Thoracic aorta (tissue), 2 donors: ENCODE results near the gene NKAIN2. TPM values are rescaled to one million over a fixed set of nuclear protein-coding genes. Genes with fewer than 3 reads are reported as not detected.

Source experiments
- ATAC-seq: fragments of 150-250 bp; one replicate; pipeline ENCODE4 v1.8.0; 2017; ENCODE audit warnings: low read depth; ENCODE audit not compliant: insufficient number of reproducible peaks, low FRiP score
- DNase-seq: peaks from one replicate; pipeline ENCODE4 v3.0.0-alpha.2; 2020; ENCODE audit warnings: low spot score
- H3K27ac ChIP-seq, 2 donors: fragments of 200-600 bp; sonication (generic); 1 replicate in 1 of 2; 2 replicates in 1 of 2; pipeline ENCODE4 v1.5.1; 2016; ENCODE audit warnings: mild to moderate bottlenecking in 2 of 2, moderate library complexity in 2 of 2
- H3K27me3 ChIP-seq: fragments of 200-600 bp; sonication (generic); replicated peaks from 2 replicates; pipeline ENCODE4 v1.6.0; 2016; ENCODE audit warnings: mild to moderate bottlenecking; ENCODE audit not compliant: insufficient read depth
- H3K36me3 ChIP-seq: fragments of 200-600 bp; sonication (generic); one replicate; pipeline ENCODE4 v1.5.1; 2016
- H3K4me1 ChIP-seq, 2 donors: fragments of 200-600 bp; sonication (generic); 1 replicate in 1 of 2; 2 replicates in 1 of 2; pipeline versions ENCODE4 v1.5.1 to v1.6.0; 2016; ENCODE audit warnings: low read depth in 2 of 2, mild to moderate bottlenecking in 1 of 2; ENCODE audit not compliant: control insufficient read depth in 1 of 2
- H3K4me3 ChIP-seq: fragments of 200-600 bp; sonication (generic); 2 replicates; pipeline ENCODE4 v1.5.1; 2016; ENCODE audit warnings: mild to moderate bottlenecking
- H3K9me3 ChIP-seq: fragments of 200-600 bp; sonication (generic); 2 replicates; pipeline ENCODE4 v1.5.1; 2016
- total RNA-seq, 2 donors: library from RNA; depleted of rRNA; stranded (reverse); fragments of >200 nt; gene quantifications; one replicate each; pipeline versions ENCODE4 v1.1.0 to v1.2.3, GENCODE V29; 2016
- TF ChIP-seq, protein P1 (sequence below): fragments of 200-600 bp; sonication (generic); IDR thresholded peaks from one replicate; pipeline ENCODE4 v1.5.1; 2019; ENCODE audit warnings: antibody characterized with exemption

Gene NKAIN2
- total RNA-seq, 2 donors from 2014 or later = 0.28 TPM; not detected in 1

DNA sequence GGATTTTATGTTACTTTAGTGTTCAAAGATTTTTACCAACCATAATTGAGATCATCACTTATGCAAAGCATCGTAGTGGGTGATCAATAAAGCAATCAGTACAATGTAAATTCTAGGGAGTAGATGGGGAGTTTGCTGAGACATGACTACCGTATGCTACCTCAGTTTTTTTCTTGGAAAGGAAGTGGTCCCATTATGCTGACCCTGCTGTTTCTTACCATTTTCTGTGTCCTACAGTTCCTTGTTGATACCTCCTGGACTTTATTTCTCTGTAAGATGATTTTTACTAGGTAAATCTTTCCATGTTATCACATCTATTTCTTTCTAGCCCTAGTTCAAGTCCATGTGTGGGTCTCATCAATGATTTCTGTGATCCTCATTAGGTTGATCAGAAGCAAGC is 19.3 kb upstream of the NKAIN2 start:
- Histone ChIP-seq H3K27ac (no peak overlapping the region), H3K4me3 (no peak overlapping the region), H3K4me1 (no peaks in the 10 kb centered on the region), H3K9me3 (no peaks in the 10 kb centered on the region), H3K27me3 (no peaks in the 10 kb centered on the region), H3K36me3 (no peaks in the 10 kb centered on the region)
- TF ChIP-seq, protein P1, sequence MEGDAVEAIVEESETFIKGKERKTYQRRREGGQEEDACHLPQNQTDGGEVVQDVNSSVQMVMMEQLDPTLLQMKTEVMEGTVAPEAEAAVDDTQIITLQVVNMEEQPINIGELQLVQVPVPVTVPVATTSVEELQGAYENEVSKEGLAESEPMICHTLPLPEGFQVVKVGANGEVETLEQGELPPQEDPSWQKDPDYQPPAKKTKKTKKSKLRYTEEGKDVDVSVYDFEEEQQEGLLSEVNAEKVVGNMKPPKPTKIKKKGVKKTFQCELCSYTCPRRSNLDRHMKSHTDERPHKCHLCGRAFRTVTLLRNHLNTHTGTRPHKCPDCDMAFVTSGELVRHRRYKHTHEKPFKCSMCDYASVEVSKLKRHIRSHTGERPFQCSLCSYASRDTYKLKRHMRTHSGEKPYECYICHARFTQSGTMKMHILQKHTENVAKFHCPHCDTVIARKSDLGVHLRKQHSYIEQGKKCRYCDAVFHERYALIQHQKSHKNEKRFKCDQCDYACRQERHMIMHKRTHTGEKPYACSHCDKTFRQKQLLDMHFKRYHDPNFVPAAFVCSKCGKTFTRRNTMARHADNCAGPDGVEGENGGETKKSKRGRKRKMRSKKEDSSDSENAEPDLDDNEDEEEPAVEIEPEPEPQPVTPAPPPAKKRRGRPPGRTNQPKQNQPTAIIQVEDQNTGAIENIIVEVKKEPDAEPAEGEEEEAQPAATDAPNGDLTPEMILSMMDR = no peak
- DNase-seq = no peak
- no peak for ATAC-seq

DNA sequence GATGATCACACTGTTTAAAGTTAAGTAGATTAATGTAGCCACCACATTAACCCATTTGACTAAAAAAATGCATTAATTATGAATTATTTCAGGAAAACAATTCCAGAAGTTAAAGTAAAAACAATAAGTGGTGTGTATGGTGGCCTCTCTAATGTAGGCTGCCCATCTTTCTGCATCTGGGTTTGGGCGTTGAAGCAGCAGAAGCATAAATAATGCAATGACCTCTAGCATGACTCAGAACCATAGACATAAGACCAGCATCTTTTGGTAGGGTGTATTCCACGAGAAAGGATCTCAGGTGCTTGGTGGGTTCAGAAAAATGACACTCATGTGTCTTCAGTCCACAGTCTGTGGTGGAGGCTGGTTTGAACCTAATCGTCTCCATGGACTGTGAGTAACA is 18.6 kb upstream of the NKAIN2 start:
- ATAC-seq (no peak), DNase-seq (no peak)
- Histone ChIP-seq H3K27ac (no peak overlapping the region), H3K27me3 (no peaks in the 10 kb centered on the region), H3K9me3 (no peaks in the 10 kb centered on the region), H3K36me3 (no peaks in the 10 kb centered on the region), H3K4me1 (no peaks in the 10 kb centered on the region), H3K4me3 (no peak overlapping the region)
- TF ChIP-seq, protein P1 = no peak

DNA sequence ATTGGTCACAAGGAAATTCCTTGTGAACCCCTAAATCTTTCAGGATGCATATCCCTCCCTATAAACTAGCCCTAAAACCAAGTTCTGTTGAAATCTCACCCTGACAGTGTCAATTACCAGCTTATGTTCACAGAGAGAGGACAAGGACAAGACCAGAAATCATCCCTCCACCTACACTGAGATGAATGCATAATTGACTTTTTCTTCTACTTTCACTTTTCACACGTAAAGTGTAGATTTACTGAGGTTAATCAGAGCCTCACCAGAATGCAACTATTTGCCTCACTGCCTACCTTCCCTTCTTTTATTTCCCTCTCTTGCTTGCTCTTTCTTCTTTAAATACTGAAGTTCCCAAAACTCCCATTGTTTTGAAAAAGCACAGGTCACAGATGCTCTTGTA is 15.3 kb upstream of the NKAIN2 start:
- ATAC-seq = no peak
- Histone ChIP-seq H3K27me3 (no peaks in the 10 kb centered on the region), H3K4me1 (no peaks in the 10 kb centered on the region), H3K36me3 (no peaks in the 10 kb centered on the region), H3K9me3 (no peaks in the 10 kb centered on the region), H3K27ac (no peak overlapping the region), H3K4me3 (no peak overlapping the region)
- DNase-seq = no peak
- TF ChIP-seq, protein P1 = no peak

DNA sequence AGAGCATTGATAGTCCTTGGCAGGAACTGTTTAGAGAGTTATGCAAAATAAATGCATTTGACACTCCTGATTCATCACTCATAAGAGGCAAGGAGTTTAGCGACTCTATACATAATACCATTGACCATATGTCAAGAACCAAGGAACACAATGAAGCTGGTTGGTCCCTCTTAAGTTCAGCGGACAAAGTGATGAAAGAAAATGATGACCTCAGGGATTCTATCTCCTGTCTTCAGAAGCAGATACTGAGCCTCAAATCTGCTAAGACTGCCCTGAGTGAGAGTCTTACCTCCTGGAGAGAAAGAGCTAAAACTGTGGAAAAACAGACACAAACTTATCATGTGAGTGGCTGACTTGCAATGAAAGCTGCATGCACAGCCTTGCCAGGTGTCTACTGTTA is 9.5 kb upstream of the NKAIN2 start:
- TF ChIP-seq, protein P1 = no peak
- Histone ChIP-seq H3K27me3 (no peaks in the 10 kb centered on the region), H3K4me1 (no peaks in the 10 kb centered on the region), H3K9me3 (no peaks in the 10 kb centered on the region), H3K4me3 (no peak overlapping the region), H3K36me3 (no peaks in the 10 kb centered on the region), H3K27ac (no peak overlapping the region)
- ATAC-seq = no peak
- no peak for DNase-seq

DNA sequence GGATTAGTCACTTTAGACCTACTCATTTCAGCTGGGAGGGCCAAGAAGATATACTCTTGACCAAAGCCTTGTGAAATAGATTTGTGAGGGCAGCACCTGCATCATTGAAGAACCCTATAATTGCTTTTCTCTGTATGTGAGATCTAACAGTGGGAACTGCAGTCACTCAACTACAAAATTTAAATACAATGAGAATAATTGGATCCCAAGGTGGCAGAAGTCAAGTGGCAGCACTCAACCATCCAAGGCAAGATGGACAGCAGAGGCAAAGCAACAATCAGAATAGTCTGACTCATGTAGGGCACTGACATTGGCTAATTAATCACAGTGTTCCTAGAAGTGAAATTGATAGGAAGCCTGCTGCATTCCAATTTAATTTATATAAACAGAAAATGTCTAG is 8.9 kb upstream of the NKAIN2 start:
- TF ChIP-seq, protein P1 = no peak
- Histone ChIP-seq H3K36me3 (no peaks in the 10 kb centered on the region), H3K27me3 (no peaks in the 10 kb centered on the region), H3K9me3 (no peaks in the 10 kb centered on the region), H3K4me1 (no peaks in the 10 kb centered on the region), H3K27ac (no peak overlapping the region), H3K4me3 (no peak overlapping the region)
- DNase-seq = no peak
- ATAC-seq = no peak
